ENCODE data around the gene LONP2.

Gene LONP2

GRCh38 chr16:48244080-48244862 is at the start of gene LONP2:
Gene LONP2 (plus strand): TSS chr16:48244300. CDS start chr16:48244389, 89 bp downstream.
- DNase-seq: peak; percentile 96

- DNase-seq: no peak
These were observed 49.1 kb upstream of the LONP2 start for GRCh38 chr16:48194828-48195556.

GRCh38 chr16:48197294-48197693 is 46.8 kb upstream of the LONP2 start:
- DNase-seq: no peak

GRCh38 chr16:48201515-48202201 is 42.4 kb upstream of the LONP2 start:
- DNase-seq: no peak

GRCh38 chr16:48203974-48204824 is 39.9 kb upstream of the LONP2 start:
- no peak for DNase-seq

GRCh38 chr16:48204825-48205151 is 39.3 kb upstream of the LONP2 start:
- DNase-seq: no peak

- no peak for DNase-seq
These were observed 37.4 kb upstream of the LONP2 start for GRCh38 chr16:48206594-48207242.

- DNase-seq: no peak
These were observed 33.4 kb upstream of the LONP2 start for GRCh38 chr16:48210747-48211146.

- no peak for DNase-seq
These were observed 32.1 kb upstream of the LONP2 start for GRCh38 chr16:48212033-48212432.

GRCh38 chr16:48215738-48216137 is 28.4 kb upstream of the LONP2 start:
- no peak for DNase-seq

- no peak for DNase-seq
These were observed 26.4 kb upstream of the LONP2 start for GRCh38 chr16:48217708-48218107.

- no peak for DNase-seq
These were observed 25.6 kb upstream of the LONP2 start for GRCh38 chr16:48218473-48218872.

GRCh38 chr16:48220891-48221290 is 23.2 kb upstream of the LONP2 start:
- DNase-seq: no peak

- no peak for DNase-seq
These were observed 20.6 kb upstream of the LONP2 start for GRCh38 chr16:48223490-48223889.

- no peak for DNase-seq
These were observed 18.6 kb upstream of the LONP2 start for GRCh38 chr16:48225456-48225855.

- DNase-seq: peak; percentile 5
These were observed 12.2 kb upstream of the LONP2 start for GRCh38 chr16:48231727-48232492.

- peak; percentile 4 for DNase-seq
These were observed 11.5 kb upstream of the LONP2 start for GRCh38 chr16:48232493-48233040.

- DNase-seq: no peak
These were observed 9.5 kb upstream of the LONP2 start for GRCh38 chr16:48234630-48235029.

GRCh38 chr16:48235058-48235555 is 9.0 kb upstream of the LONP2 start:
- DNase-seq: no peak

GRCh38 chr16:48235556-48236136 is 8.5 kb upstream of the LONP2 start:
- no peak for DNase-seq

GRCh38 chr16:48236286-48236685 is 7.8 kb upstream of the LONP2 start:
- no peak for DNase-seq
